HG03025 (cell line): ENCODE data around the gene TEAD2.

Experiments used
- ATAC-seq: cut with Tn5 transposase; IDR thresholded peaks from one replicate; pipeline ENCODE4 v1.9.1; 2021; ENCODE audit warnings: mild to moderate bottlenecking, moderate library complexity; ENCODE audit not compliant: unreplicated experiment, low FRiP score

Gene TEAD2

GRCh38 chr19:49362048-49362928 lies at the start of gene TEAD2:
TEAD2 (minus strand) TSS chr19:49362416; CDS start chr19:49360075, 2,341 bp downstream.
- no peak for ATAC-seq

GRCh38 chr19:49411681-49412326 lies 49.6 kb upstream of the TEAD2 start:
- no peak for ATAC-seq

GRCh38 chr19:49409441-49410029 lies 47.3 kb upstream of the TEAD2 start:
- no peak for ATAC-seq

GRCh38 chr19:49408816-49409440 lies 46.7 kb upstream of the TEAD2 start:
- no peak for ATAC-seq

GRCh38 chr19:49407482-49408015 lies 45.3 kb upstream of the TEAD2 start:
- ATAC-seq, result no peak

- no peak for ATAC-seq
Observed at GRCh38 chr19:49407079-49407478, 44.9 kb upstream of the TEAD2 start.

- ATAC-seq, result no peak
Observed at GRCh38 chr19:49403404-49404187, 41.4 kb upstream of the TEAD2 start.

GRCh38 chr19:49400029-49400428 lies 37.8 kb upstream of the TEAD2 start:
- ATAC-seq, result no peak

- ATAC-seq, result no peak
Observed at GRCh38 chr19:49398931-49399330, 36.7 kb upstream of the TEAD2 start.

- ATAC-seq, result no peak
Observed at GRCh38 chr19:49398001-49398615, 35.9 kb upstream of the TEAD2 start.

GRCh38 chr19:49396738-49397505 lies 34.7 kb upstream of the TEAD2 start:
- no peak for ATAC-seq

GRCh38 chr19:49395581-49396407 lies 33.6 kb upstream of the TEAD2 start:
- ATAC-seq, result no peak

- no peak for ATAC-seq
Observed at GRCh38 chr19:49393881-49394280, 31.7 kb upstream of the TEAD2 start.

- ATAC-seq, result no peak
Observed at GRCh38 chr19:49391581-49392399, 29.6 kb upstream of the TEAD2 start.

- ATAC-seq, result no peak
Observed at GRCh38 chr19:49390929-49391359, 28.7 kb upstream of the TEAD2 start.

- ATAC-seq, result no peak
Observed at GRCh38 chr19:49390131-49390928, 28.1 kb upstream of the TEAD2 start.
